Measurements from ENCODE around the gene SPON1. TPM values are rescaled to one million over a fixed set of nuclear protein-coding genes. Genes with fewer than 3 reads are reported as not detected.

SPON1 gene
- total and polyA plus RNA-seq, 10 of the 15 experiments (the other 5 are each of a cell fraction or from before 2014, with no cell fraction given), result 0.13 to 1.1 (median 0.18) TPM; not detected in 5

DNA sequence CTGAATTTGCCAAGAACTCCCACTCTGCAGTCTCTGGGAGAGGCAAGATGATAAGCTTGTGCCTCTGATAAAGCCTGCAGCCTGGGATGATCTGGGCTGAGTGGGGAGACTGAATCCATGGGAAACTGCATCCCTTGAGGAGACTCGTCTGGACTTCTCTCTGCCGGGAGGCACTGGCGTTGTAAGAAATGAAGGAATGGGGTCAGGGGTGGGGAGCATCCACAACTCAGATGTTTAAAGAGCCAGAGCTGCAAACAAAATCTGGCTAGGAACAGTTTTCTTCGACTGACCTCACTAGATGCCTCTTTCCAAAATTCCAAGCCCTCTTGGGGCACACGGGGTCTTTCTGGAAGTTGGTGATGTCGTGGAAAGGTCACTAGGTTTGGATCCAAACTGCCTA, 64.4 kb downstream of the SPON1 start:
- in situ Hi-C loops (cut with MboI), result no loop called here
- H2AFZ ChIP-seq (ENCODE audit: control insufficient read depth, low read depth, low read length), result no peak overlapping the region
- no peak for DNase-seq (ENCODE audit: low read depth, low spot score)
- H3K9ac ChIP-seq (ENCODE audit: control insufficient read depth, insufficient read depth, low read length), result no peak overlapping the region
- no peaks in the 10 kb centered on the region for H3K79me2 ChIP-seq (ENCODE audit: control insufficient read depth, insufficient read depth, low read length)
- ChIA-PET RAD21 (ENCODE audit: unreplicated experiment) (no interaction called here), CTCF (no interaction called here), POLR2A (no interaction called here), SMC1A (ENCODE audit: uncharacterized antibody, unreplicated experiment) (interaction anchor here (0.7 kb wide), 1 partner anchor 1339 kb away, joined by 3 read pairs; no protein-coding TSS in a partner anchor)
- no peak for ATAC-seq
- FAIRE-seq, result no peak
- no peak overlapping the region for H3K27ac ChIP-seq (ENCODE audit: control insufficient read depth, insufficient read depth)
- no TSS peak for BruUV-seq (replicated peaks)
- 0% methylated on average over 6 of the region's 6 CpGs for WGBS (ENCODE audit: insufficient coverage, insufficient replicate concordance, low lambda C conversion rate, missing lambda C conversion rate)
- no peaks in the 10 kb centered on the region for H3K4me1 ChIP-seq (ENCODE audit: control insufficient read depth, insufficient read depth, low read length)
- H3K4me3 ChIP-seq, result no peak overlapping the region
- H3K4me2 ChIP-seq (ENCODE audit: control insufficient read depth, insufficient read depth), result no peak overlapping the region
- no peaks in the 10 kb centered on the region; a peak in 1 of 4 replicates for H3K36me3 ChIP-seq (ENCODE audit: control insufficient read depth in 2 of 2, insufficient read depth in 2 of 2, low read length in 1 of 2)
- intact Hi-C loops (cut with micrococcal nuclease; ENCODE audit: unreplicated experiment), result no loop called here
- H4K20me1 ChIP-seq (ENCODE audit: control insufficient read depth, insufficient read depth), result no peaks in the 10 kb centered on the region
- no peaks in the 10 kb centered on the region; a peak in 2 of 4 replicates for H3K27me3 ChIP-seq (replicated peaks in 1 of 2; ENCODE audit: control insufficient read depth in 2 of 2, insufficient read depth in 2 of 2, low read length in 1 of 2)
- no peaks in the 10 kb centered on the region for H3K9me3 ChIP-seq (replicated peaks; ENCODE audit: control insufficient read depth, insufficient read depth, low read length)
- no peak for TF ChIP-seq EZH2 (IDR thresholded peaks at IDR 0.05; ENCODE audit: borderline replicate concordance, control insufficient read depth, low read depth, low read length)
- TF ChIP-seq CREB1 (IDR thresholded peaks at IDR 0.05; ENCODE audit: low read depth), result no peak
- TF ChIP-seq CBFB (IDR thresholded peaks at IDR 0.05; ENCODE audit: low read depth), result no peak
- TF ChIP-seq, protein P1, sequence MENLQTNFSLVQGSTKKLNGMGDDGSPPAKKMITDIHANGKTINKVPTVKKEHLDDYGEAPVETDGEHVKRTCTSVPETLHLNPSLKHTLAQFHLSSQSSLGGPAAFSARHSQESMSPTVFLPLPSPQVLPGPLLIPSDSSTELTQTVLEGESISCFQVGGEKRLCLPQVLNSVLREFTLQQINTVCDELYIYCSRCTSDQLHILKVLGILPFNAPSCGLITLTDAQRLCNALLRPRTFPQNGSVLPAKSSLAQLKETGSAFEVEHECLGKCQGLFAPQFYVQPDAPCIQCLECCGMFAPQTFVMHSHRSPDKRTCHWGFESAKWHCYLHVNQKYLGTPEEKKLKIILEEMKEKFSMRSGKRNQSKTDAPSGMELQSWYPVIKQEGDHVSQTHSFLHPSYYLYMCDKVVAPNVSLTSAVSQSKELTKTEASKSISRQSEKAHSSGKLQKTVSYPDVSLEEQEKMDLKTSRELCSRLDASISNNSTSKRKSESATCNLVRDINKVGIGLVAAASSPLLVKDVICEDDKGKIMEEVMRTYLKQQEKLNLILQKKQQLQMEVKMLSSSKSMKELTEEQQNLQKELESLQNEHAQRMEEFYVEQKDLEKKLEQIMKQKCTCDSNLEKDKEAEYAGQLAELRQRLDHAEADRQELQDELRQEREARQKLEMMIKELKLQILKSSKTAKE (IDR thresholded peaks at IDR 0.05; ENCODE audit: low read depth, poor library complexity, severe bottlenecking), result no peak
- TF ChIP-seq, protein P2, sequence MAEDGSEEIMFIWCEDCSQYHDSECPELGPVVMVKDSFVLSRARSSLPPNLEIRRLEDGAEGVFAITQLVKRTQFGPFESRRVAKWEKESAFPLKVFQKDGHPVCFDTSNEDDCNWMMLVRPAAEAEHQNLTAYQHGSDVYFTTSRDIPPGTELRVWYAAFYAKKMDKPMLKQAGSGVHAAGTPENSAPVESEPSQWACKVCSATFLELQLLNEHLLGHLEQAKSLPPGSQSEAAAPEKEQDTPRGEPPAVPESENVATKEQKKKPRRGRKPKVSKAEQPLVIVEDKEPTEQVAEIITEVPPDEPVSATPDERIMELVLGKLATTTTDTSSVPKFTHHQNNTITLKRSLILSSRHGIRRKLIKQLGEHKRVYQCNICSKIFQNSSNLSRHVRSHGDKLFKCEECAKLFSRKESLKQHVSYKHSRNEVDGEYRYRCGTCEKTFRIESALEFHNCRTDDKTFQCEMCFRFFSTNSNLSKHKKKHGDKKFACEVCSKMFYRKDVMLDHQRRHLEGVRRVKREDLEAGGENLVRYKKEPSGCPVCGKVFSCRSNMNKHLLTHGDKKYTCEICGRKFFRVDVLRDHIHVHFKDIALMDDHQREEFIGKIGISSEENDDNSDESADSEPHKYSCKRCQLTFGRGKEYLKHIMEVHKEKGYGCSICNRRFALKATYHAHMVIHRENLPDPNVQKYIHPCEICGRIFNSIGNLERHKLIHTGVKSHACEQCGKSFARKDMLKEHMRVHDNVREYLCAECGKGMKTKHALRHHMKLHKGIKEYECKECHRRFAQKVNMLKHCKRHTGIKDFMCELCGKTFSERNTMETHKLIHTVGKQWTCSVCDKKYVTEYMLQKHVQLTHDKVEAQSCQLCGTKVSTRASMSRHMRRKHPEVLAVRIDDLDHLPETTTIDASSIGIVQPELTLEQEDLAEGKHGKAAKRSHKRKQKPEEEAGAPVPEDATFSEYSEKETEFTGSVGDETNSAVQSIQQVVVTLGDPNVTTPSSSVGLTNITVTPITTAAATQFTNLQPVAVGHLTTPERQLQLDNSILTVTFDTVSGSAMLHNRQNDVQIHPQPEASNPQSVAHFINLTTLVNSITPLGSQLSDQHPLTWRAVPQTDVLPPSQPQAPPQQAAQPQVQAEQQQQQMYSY (CRISPR knock-in tag; IDR thresholded peaks at IDR 0.05), result no peak
- no peak for TF ChIP-seq EGR1 (IDR thresholded peaks at IDR 0.05; ENCODE audit: borderline replicate concordance in 1 of 2, low read depth in 2 of 2, low read length in 2 of 2)
- TF ChIP-seq, protein P3, sequence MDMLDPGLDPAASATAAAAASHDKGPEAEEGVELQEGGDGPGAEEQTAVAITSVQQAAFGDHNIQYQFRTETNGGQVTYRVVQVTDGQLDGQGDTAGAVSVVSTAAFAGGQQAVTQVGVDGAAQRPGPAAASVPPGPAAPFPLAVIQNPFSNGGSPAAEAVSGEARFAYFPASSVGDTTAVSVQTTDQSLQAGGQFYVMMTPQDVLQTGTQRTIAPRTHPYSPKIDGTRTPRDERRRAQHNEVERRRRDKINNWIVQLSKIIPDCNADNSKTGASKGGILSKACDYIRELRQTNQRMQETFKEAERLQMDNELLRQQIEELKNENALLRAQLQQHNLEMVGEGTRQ (IDR thresholded peaks at IDR 0.05; ENCODE audit: borderline replicate concordance, low read depth, low read length), result no peak
- TF ChIP-seq, protein P4, sequence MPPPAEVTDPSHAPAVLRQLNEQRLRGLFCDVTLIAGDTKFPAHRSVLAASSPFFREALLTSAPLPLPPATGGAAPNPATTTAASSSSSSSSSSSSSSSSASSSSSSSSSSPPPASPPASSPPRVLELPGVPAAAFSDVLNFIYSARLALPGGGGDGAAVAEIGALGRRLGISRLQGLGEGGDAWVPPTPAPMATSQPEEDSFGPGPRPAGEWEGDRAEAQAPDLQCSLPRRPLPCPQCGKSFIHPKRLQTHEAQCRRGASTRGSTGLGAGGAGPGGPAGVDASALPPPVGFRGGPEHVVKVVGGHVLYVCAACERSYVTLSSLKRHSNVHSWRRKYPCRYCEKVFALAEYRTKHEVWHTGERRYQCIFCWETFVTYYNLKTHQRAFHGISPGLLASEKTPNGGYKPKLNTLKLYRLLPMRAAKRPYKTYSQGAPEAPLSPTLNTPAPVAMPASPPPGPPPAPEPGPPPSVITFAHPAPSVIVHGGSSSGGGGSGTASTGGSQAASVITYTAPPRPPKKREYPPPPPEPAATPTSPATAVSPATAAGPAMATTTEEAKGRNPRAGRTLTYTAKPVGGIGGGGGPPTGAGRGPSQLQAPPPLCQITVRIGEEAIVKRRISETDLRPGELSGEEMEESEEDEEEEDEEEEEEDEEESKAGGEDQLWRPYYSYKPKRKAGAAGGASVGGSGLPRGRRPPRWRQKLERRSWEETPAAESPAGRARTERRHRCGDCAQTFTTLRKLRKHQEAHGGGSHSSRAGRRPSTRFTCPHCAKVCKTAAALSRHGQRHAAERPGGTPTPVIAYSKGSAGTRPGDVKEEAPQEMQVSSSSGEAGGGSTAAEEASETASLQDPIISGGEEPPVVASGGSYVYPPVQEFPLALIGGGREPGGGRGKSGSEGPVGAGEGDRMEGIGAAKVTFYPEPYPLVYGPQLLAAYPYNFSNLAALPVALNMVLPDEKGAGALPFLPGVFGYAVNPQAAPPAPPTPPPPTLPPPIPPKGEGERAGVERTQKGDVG (CRISPR knock-in tag; IDR thresholded peaks at IDR 0.05), result no peak
- TF ChIP-seq BACH1 (IDR thresholded peaks at IDR 0.05; ENCODE audit: borderline replicate concordance), result no peak
- TF ChIP-seq RELA (IDR thresholded peaks at IDR 0.05; ENCODE audit: borderline replicate concordance, partially characterized antibody), result no peak
- TF ChIP-seq ZNF274 (IDR thresholded peaks at IDR 0.05; ENCODE audit: insufficient read depth, insufficient read length), result no peak
- TF ChIP-seq, protein P5, sequence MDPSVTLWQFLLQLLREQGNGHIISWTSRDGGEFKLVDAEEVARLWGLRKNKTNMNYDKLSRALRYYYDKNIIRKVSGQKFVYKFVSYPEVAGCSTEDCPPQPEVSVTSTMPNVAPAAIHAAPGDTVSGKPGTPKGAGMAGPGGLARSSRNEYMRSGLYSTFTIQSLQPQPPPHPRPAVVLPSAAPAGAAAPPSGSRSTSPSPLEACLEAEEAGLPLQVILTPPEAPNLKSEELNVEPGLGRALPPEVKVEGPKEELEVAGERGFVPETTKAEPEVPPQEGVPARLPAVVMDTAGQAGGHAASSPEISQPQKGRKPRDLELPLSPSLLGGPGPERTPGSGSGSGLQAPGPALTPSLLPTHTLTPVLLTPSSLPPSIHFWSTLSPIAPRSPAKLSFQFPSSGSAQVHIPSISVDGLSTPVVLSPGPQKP (IDR thresholded peaks at IDR 0.05; ENCODE audit: low read depth, low read length), result no peak
- no peak for TF ChIP-seq NRF1 (conservative IDR thresholded peaks at IDR 0.05; ENCODE audit: low read depth, low read length)
